GM20431 (cell line): ENCODE results near the gene ANKRD9.

ENCODE experiments used
- in situ Hi-C: fragments of 300-500 bp; cut with MseI, MboI; formaldehyde crosslinking; loops from one replicate; pipeline ENCODE4 v1.15.0; 2020; ENCODE audit warnings: low sequenced_read_pairs; ENCODE audit not compliant: unreplicated experiment

Gene ANKRD9

DNA sequence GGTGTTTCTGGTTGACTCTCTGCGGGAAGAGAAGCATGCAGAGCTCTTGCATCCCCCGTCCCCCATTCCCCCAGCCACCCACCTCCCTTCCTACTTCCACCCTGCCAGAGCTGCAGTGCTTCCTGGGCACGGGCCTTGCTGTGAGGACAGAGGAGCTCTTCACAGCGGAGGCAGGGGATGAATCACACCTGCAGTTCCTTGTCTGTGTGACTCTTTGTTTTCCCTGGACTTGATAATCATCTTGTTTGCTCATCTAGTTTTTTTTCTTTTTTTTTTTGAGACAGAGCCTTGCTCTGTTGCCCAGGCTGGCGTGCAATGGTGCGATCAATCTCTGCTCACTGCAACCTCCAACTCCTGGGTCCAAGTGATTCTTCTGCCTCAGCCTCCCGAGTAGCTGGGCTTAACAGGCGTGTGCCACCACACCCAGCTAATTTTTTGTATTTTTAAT is 27.8 kb downstream of the ANKRD9 start:
- in situ Hi-C loops = no loop called here

GRCh38 chr14:102481371-102481770 is 28.2 kb downstream of the ANKRD9 start:
- in situ Hi-C loops = no loop called here

GRCh38 chr14:102479777-102480176 is 29.8 kb downstream of the ANKRD9 start:
- in situ Hi-C loops = no loop called here

DNA sequence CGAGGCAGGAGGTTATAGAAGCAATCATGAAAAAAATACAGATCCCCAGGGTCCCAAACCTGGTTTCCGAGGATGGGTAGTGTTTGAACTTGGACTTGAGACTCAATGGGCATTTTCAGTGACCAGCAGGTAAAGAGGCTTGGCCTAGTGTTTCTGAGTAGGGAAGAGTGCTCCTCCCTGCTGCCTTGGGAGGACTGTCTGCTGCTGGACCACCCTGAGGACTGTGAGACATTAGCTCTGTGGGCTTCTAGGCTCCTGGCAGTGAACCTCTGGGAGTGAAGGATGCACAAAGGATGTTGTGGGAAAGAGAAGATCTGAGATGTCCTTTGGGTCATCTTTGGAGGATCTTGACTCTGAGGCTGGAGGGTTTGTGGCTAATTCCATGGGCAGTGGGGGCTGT is 30.5 kb downstream of the ANKRD9 start:
- in situ Hi-C loops = no loop called here

DNA sequence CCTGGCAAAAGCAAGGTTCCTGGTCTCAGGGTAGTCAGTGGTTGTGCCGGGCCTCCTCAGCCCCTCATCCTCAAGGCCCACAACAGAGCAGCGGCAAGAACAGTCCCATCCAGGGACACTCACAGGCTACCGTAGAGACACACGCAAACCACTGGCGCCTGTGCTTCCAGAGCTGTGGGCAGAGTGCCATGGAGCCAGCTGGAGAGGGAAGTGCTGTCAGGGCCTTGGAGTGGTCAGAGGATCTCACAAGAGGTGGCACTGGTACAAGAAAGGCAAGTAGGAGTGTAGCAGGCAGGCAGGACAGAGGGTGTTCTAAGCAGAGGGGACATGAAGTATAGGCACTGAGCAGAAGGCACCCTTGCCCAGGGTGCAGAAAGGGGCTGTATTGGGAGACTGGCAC is 34.6 kb downstream of the ANKRD9 start:
- in situ Hi-C loops = no loop called here

DNA sequence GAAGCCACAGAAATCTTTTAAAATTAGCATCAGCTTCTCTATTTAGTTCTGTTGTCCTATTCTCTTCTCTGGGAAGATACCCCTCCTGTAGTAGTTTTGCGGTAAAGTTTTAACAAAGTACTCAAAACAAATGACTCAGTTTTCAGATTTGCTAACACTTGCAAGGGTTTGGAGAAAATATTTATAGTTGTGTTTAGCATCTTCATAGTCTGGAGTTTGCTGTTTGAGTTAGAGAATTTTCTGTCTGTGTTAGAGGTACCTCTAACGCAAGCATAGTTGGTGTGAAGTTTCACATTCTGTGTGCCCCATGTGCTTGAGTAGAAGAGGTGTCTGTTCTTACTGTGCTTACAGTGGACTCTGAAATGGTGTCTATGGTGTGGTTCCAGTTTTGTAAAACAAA is 36.0 kb downstream of the ANKRD9 start:
- in situ Hi-C loops = no loop called here

DNA sequence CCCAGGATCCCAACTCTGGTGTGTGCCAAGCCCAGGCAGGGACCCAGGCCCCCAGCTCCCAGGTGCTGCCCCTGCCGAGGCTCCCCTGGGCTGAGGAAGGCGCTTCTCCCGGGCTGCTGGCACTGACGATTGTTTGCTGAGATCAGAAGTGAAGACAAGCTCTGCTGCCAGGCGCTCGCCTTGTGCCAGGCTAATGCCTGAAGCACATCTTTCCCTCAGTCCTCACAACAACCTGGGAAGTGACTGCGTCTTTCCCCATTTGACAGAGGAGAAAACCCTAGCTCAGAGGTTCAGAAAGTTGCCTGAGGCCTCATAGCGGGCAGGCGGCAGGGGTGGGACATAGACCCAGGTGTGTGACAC is 36.8 kb downstream of the ANKRD9 start:
- in situ Hi-C loops = no loop called here

DNA sequence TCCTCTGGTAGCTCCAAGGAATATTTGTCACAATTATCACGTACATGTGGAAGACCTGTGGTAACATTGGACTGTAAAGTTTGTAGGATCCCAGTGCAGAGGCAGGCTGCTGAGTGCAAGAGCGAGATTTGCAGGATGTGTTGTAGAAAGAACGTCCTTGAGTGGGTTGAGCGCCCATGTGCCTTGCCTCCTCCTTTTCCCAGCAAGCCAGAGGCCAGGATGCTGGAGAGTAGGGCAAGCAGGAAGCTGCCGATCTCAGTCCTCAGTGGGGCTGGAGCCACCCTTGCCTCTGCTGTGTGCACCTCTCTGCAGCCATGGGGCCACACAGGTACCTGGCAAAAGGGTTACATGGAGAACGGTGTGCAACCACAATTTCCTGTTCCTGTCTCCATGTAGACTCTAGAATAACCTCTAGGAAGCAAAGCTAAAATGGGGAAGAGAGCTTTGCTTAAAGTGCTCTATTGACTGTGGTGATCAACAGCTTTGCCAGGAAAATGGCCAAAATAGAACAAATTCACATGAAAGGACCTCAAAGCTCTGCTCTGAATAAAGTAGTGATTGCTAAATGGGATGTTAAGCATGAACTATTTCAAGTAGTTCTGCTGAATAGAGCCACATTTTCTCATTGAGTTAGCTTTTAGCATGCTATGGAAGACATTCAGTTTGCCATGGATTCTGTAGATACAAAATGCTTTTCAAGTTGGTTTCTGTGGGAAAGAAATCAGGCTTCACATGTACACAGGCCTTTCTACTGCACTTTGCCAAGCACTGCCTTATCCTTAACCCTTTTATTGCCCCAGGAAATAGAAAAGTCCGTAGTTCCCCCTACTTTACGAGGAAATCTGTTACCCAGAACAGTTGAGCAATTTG is 37.4 kb downstream of the ANKRD9 start:
- in situ Hi-C loops = no loop called here

DNA sequence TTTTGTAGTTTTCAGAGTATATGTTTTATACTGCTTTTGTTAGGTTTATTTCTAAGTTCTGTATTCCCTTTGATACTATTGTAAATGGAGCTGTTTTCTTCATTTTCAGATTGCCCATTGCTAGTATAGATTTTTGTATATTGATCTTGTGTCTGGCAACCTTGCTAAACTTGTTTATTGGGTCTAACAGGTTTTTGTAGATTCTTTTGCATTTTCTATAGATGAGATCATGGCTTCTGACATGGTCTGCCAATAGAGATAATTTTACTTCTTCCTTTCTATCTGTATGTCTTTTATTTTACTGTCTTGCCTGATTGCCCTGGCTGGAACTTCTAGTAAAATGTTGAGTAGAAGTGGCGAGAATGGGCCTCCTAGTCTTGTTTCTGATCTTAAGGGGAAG is 40.3 kb downstream of the ANKRD9 start:
- in situ Hi-C loops = no loop called here

GRCh38 chr14:102464846-102465341 is 44.7 kb downstream of the ANKRD9 start:
- in situ Hi-C loops = no loop called here

GRCh38 chr14:102464006-102464405 is 45.6 kb downstream of the ANKRD9 start:
- in situ Hi-C loops = no loop called here

DNA sequence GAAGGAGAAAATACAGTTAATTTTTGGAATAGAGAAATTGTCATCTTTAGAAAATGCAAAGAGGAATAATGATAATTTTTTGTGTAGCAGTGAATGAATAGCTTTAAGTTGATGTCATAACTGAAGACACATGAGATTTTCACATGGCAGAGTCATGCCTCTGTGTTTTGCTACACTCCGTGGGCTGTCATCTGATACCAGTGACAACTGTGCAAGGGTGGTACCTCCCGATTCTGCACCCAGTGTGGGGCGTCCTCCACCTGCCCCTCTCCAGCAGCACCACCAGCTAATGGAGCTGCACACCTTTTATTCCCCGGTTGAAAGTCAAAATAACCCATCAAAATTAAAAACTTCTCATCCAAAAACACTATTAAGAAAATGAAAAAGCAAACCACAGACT is 47.2 kb downstream of the ANKRD9 start:
- in situ Hi-C loops = no loop called here

- in situ Hi-C loops = no loop called here
Measured at GRCh38 chr14:102461490-102462338, 47.9 kb downstream of the ANKRD9 start.

DNA sequence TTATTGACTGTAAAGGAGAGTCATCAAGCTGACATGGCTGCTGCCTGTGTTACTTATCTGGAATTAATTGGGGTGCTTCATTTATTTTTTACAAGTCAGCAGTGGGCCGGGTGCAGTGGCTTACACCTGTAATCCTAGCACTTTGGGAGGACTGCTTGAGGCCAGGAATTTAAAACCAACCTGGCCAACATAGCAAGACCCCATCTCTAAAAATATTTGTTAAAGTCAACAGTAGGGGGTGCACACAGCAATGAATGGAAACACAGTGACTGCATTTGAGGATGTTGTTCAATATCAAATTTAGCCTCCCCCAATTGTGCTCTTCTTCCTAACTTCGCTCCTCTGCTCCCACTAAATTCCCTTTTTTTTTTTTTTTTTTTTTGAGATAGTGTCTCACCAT is 52.1 kb downstream of the ANKRD9 start:
- in situ Hi-C loops = no loop called here

DNA sequence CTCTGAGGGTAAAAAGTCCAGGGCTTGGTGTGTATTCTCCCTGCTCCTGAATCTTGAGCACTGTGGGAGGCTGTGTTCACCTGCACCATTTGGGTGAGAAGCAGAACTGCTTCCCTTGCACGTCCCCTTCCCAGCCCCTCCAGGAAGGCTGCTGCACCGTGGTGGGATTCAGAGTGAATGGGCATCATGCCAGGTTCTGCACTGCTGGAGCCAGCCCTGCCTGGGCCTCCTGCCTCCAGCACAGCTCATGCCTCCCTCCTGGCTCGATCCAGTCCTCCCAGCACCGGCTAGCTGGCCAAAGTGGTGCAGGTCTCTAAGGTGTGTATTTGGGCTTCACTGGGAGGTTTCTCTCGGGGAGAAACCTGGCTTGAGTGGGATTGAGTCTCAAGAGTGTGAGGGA is 54.9 kb downstream of the ANKRD9 start:
- in situ Hi-C loops = no loop called here

DNA sequence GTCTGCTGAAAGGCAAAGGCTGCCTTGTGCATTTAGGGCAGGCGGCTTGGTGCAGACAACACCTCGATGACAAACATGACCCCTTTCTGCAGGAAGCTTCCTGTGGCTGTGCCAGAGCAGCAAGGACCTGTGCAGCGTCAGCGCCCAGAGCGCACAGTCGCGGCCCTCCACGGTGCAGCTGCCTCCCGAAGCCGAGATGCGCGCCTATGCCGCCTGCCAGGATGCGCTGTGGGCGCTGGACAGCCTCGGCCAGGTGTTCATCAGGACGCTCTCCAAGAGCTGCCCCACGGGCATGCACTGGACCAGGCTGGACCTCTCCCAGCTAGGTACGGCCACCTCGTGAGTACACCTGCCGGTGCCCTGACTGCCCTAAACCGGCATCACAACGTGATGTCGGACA is 57.3 kb downstream of the ANKRD9 start:
- in situ Hi-C loops = no loop called here
